ENCODE results near the gene TRPT1. TPM values are rescaled to one million over a fixed set of nuclear protein-coding genes. Genes with fewer than 3 reads are reported as not detected.

The TRPT1 gene
- total RNA-seq, 1 donor from 2014 or later, result 52.0 TPM

DNA sequence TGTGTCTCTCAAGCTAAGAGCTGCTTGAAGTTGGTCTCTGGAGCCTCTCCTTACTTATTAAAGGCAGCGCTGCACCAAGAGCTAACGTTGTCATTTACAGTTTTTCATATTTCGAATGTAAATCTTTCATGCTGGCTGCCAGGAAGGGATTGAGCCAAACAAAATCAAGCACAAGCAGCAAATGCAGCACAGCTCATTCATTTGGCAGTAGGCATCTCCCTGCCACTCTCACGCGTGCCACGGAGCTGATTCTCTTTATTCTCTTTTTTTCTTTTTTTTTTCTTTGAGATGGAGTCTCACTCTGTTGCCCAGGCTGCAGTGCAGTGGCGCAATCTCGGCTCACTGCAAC is 7.0 kb upstream of the TRPT1 start:
- TF ChIP-seq, protein P1, sequence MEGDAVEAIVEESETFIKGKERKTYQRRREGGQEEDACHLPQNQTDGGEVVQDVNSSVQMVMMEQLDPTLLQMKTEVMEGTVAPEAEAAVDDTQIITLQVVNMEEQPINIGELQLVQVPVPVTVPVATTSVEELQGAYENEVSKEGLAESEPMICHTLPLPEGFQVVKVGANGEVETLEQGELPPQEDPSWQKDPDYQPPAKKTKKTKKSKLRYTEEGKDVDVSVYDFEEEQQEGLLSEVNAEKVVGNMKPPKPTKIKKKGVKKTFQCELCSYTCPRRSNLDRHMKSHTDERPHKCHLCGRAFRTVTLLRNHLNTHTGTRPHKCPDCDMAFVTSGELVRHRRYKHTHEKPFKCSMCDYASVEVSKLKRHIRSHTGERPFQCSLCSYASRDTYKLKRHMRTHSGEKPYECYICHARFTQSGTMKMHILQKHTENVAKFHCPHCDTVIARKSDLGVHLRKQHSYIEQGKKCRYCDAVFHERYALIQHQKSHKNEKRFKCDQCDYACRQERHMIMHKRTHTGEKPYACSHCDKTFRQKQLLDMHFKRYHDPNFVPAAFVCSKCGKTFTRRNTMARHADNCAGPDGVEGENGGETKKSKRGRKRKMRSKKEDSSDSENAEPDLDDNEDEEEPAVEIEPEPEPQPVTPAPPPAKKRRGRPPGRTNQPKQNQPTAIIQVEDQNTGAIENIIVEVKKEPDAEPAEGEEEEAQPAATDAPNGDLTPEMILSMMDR (IDR thresholded peaks at IDR 0.05; ENCODE audit: unreplicated experiment), result no peak
- H3K4me3 Mint-ChIP-seq (ENCODE audit: low read depth), result peak overlapping the region; percentile 71
- no peak overlapping the region for H3K27ac Mint-ChIP-seq
- no peaks in the 10 kb centered on the region for H3K9me3 Mint-ChIP-seq (ENCODE audit: low read depth)
- H3K27me3 Mint-ChIP-seq, result no peaks in the 10 kb centered on the region
- no peak for DNase-seq (ENCODE audit: low spot score, unreplicated experiment)
- H3K36me3 Mint-ChIP-seq (ENCODE audit: insufficient read depth), result no peaks in the 10 kb centered on the region
- H3K4me1 Mint-ChIP-seq (ENCODE audit: low read depth), result peaks cover 25% of the 10 kb centered on the region

DNA sequence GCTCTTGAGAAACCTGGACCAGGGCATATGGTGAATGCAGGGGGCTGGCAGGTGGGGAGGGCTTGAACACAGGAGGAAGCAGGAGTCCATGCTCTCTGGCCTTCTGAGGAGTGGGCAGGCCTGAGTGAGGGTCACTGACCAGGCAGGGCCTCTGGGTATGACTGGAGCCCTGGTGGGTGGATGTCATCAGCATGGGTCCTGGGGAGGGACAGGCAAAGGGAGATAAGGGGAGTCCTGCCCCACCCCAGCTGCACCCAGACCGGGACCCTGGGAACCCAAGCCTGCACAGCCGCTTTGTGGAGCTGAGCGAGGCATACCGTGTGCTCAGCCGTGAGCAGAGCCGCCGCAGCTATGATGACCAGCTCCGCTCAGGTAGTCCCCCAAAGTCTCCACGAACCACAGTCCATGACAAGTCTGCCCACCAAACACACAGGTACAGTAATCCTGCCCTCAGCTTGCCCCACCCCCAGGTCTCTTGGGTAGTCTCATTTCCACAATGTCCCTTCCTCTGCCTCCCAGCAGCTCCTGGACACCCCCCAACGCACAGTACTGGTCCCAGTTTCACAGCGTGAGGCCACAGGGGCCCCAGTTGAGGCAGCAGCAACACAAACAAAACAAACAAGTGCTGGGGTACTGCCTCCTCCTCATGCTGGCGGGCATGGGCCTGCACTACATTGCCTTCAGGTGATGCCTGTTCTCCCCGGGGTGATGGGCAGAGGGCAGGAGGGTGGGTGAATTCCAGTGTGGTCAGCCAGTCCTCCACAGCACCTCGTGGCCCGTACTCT is 6.4 kb upstream of the TRPT1 start:
- no peaks in the 10 kb centered on the region for H3K36me3 Mint-ChIP-seq (ENCODE audit: insufficient read depth)
- peak overlapping the region; percentile 78 for H3K4me3 Mint-ChIP-seq (ENCODE audit: low read depth)

DNA sequence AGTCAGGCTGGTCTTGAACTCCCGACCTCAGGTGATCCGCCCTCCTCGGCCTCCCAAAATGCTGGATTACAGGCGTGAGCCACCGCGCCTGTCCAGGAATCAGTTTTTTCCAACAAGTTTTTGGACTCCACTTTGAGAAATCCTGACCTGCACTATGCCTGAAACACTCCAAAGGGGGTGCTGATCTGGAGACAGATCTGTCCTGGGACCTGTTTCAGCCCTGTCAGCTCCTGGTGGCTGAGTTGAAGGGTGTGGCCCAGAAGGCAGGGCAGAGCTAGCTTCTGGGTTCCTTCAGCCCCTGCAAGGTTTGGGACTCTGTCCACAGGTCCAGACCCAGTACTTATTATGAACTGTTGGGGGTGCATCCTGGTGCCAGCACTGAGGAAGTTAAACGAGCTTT is 5.6 kb upstream of the TRPT1 start:
- no peaks in the 10 kb centered on the region for H3K9me3 Mint-ChIP-seq (ENCODE audit: low read depth)
- DNase-seq (ENCODE audit: low spot score, unreplicated experiment), result no peak
- H3K4me1 Mint-ChIP-seq (ENCODE audit: low read depth), result peaks cover 19% of the 10 kb centered on the region
- no peaks in the 10 kb centered on the region for H3K36me3 Mint-ChIP-seq (ENCODE audit: insufficient read depth)
- peak overlapping the region; percentile 78 for H3K4me3 Mint-ChIP-seq (ENCODE audit: low read depth)
- H3K27me3 Mint-ChIP-seq, result no peaks in the 10 kb centered on the region
- peak overlapping the region; percentile 73 for H3K27ac Mint-ChIP-seq
- TF ChIP-seq, protein P1 (IDR thresholded peaks at IDR 0.05; ENCODE audit: unreplicated experiment), result no peak

More for the DNA sequence above, 6.4 kb upstream of the TRPT1 start:
- H3K27ac Mint-ChIP-seq, result peak overlapping the region; percentile 73
- TF ChIP-seq, protein P1 (IDR thresholded peaks at IDR 0.05; ENCODE audit: unreplicated experiment), result no peak
- no peak for DNase-seq (ENCODE audit: low spot score, unreplicated experiment)
- no peaks in the 10 kb centered on the region for H3K27me3 Mint-ChIP-seq
- H3K9me3 Mint-ChIP-seq (ENCODE audit: low read depth), result no peaks in the 10 kb centered on the region
- H3K4me1 Mint-ChIP-seq (ENCODE audit: low read depth), result peaks cover 22% of the 10 kb centered on the region

DNA sequence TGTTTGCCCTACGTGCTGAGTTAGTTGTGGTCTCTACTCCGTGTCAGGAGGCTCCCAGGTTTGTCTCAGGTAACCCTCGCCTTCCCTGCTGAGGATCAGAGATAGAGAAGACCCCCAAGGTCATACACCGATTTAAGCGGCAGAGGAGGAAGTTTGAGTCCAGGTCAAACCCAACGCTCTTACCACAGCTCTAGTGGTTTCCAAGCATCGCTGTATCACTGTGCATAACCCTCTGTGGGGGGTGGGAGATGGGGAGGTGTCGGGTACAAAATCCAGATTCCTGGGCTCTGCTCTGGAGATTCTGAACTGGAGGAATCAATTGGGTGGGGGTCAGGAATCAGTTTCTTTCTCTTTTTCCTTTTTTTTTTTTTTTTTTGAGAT is 5.0 kb upstream of the TRPT1 start:
- TF ChIP-seq, protein P1 (IDR thresholded peaks at IDR 0.05; ENCODE audit: unreplicated experiment), result no peak
- peak overlapping the region; percentile 78 for H3K4me3 Mint-ChIP-seq (ENCODE audit: low read depth)
- DNase-seq (ENCODE audit: low spot score, unreplicated experiment), result no peak
- H3K27ac Mint-ChIP-seq, result peak overlapping the region; percentile 23
- peaks cover 19% of the 10 kb centered on the region for H3K4me1 Mint-ChIP-seq (ENCODE audit: low read depth)
- no peaks in the 10 kb centered on the region for H3K9me3 Mint-ChIP-seq (ENCODE audit: low read depth)
- no peaks in the 10 kb centered on the region for H3K27me3 Mint-ChIP-seq
- H3K36me3 Mint-ChIP-seq (ENCODE audit: insufficient read depth), result no peaks in the 10 kb centered on the region

DNA sequence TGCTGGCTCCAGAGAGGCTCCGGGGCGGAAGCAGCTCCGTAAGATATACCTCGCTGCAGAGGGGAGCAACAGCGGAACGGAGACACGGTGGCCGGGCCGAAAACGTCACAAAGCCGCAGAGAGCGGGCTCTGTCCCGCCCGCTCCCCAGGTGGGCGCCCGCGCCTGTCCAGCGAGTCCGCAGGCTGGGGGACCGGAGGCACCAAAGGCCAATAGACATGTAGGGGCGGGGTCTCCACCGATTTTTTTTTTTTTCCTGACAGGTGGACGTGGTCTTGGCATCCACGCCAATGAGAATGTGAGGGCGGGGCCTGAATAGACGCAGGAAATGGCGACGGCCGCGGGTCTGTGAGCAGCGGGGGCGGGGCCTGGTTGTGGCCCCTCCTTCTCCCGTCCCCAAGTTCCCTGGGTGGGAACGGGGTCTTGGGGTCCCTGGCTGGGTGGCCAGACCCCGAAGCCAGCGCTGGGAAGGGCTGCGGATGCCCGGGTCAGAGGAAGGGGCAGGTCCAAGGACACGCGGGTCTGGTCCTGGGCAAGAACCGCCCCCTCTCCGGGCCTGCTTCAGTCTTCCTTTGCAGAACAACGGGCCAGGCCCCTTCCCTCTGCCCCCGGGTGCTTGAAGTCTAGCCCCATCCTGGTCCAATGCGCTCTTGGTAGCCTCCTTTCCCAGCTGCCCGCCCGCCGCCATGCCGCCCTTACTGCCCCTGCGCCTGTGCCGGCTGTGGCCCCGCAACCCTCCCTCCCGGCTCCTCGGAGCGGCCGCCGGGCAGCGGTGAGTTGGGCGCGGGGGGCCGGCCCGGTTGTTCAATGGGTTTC is 4.4 kb upstream of the TRPT1 start, which contains the start of gene DNAJC4:
Gene DNAJC4, plus strand, starts transcription at position 378 of the 814 bp plus-strand sequence. Its CDS starts 307 bp downstream, at position 685.
- H3K4me3 Mint-ChIP-seq (ENCODE audit: low read depth), result peak within 1 kb of the TSS; percentile 78
- H3K36me3 Mint-ChIP-seq (ENCODE audit: insufficient read depth), result no peaks in the 10 kb centered on the region
- H3K27me3 Mint-ChIP-seq, result no peaks in the 10 kb centered on the region
- TF ChIP-seq, protein P1 (IDR thresholded peaks at IDR 0.05; ENCODE audit: unreplicated experiment), result no peak
- peak within 1 kb of the TSS; percentile 93 for H3K27ac Mint-ChIP-seq
- H3K9me3 Mint-ChIP-seq (ENCODE audit: low read depth), result no peaks in the 10 kb centered on the region
- peaks cover 17% of the 10 kb centered on the region for H3K4me1 Mint-ChIP-seq (ENCODE audit: low read depth)
- DNase-seq (ENCODE audit: low spot score, unreplicated experiment), result peak; percentile 80
